GM18951 (cell line): ENCODE measurements around the gene CNTLN.
"Not testable (repeated sequence)": the region's sequence is repeated elsewhere in the genome, so short reads cannot be mapped to it uniquely, and the experiment has no call there.

Experiments used
- POLR2A ChIP-seq: IDR thresholded peaks from 4 replicates; pipeline ENCODE4 v1.6.1; 2011; ENCODE audit warnings: mild to moderate bottlenecking; ENCODE audit not compliant: insufficient read length, insufficient read depth; ENCODE audit errors: extremely low read depth
- in situ Hi-C: fragments of 300-500 bp; cut with MboI; formaldehyde crosslinking; loops from one replicate; pipeline ENCODE4 v1.12.0; 2022; ENCODE audit warnings: low sequenced_read_pairs, mixed read lengths, inconsistent platforms; ENCODE audit not compliant: unreplicated experiment

The CNTLN gene

DNA sequence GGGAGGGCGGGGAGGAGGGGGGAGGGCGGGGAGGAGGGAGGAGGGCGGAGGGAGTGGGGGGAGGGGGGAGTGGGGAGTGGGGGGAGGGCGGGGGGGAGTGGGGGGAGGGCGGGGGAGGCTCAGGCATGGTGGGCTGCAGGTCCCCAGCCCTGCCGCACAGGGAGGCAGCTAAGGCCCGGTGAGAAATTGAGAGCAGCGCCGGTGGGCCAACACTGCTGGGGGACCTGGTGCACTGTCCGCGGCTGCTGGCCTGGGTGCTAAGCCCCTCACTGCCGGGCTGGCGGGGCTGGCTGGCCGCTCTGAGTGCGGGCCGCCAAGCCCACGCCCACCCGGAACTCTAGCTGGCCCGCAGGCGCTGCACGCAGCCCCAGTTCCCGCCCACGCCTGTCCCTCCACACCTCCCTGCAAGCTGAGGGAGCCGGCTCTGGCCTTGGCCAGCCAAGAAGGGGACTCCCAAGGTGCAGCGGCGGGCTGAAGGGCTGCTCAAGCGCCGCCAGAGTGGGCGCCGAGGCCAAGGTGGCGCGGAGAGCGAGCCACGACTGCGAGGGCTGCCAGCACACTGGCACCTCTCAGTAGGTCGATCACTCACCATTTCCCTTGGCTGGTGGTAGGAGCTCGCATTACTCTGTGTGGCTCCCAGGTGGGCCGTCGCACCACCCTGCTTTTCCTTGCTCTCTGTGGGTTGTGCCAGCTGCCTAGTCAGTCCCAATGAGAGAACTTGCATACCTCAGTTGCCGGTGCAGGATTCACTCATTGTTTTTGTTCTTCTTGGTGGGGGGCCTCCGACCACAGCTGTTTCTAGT lies 160.2 kb downstream of the CNTLN start:
- in situ Hi-C loops: no loop called here
- no peak for TF ChIP-seq POLR2A

DNA sequence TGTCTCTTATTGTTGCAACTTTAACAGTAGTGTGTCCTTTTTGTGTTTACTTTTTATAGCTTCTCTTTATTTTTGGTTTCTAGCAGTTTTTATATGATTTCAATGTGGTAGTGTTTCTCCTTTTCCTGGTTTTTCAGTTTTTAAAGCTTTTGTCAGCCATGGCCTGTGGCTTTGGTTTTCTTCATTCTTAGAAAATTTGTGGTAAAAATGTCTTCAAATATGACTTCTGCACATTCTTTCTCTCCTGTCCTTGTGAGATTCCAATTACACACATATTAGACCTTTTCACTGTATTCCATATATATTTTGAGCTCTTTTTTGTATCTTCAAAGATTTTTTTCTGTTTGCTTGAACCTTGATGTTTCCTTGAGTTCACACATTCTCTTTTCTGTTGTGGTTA lies 180.5 kb downstream of the CNTLN start:
- in situ Hi-C loops: no loop called here
- TF ChIP-seq POLR2A: no peak

DNA sequence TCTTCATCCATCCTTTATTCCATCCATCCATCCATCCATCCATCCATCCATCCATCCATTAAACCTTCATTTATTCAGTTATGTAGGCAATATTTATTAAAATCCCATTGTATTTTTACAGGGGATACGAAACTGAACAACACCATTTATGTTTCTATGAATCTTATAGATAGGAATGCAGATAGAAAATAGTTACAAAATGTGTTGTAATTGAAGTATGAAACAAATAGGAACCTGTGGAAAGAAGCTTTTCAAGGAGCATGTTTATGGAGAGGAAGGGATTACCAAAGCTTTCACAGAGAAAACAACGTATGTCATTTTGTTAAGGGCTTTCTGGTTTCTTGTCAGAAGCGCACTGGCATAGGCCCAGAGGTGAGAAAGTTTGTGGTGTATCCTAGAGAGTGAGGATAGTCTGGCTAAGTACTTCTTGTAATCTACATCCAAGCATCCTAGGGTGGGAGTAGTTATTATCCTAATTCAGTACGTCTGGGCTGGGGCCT lies 184.0 kb downstream of the CNTLN start:
- TF ChIP-seq POLR2A: no peak
- in situ Hi-C loops: no loop called here

DNA sequence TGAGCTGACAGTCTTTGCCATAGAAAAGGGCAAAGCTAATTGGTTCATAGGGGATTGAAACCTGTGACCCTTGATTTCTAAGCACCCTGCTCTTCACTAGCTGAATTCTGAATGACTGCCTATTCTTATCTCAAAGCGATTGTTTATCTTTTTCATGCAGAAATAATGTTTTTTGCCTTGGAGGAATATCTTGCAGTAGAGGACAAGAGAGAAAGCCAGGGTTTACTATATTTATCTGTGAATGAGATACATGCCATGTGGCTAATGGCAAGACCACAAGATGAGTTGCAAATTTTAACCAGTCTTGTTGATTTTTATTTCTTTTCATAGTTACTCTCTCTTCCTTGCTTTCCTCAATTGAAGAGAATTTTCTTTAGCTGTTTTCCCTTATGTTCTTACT lies 185.0 kb downstream of the CNTLN start:
- TF ChIP-seq POLR2A: no peak
- in situ Hi-C loops: no loop called here

DNA sequence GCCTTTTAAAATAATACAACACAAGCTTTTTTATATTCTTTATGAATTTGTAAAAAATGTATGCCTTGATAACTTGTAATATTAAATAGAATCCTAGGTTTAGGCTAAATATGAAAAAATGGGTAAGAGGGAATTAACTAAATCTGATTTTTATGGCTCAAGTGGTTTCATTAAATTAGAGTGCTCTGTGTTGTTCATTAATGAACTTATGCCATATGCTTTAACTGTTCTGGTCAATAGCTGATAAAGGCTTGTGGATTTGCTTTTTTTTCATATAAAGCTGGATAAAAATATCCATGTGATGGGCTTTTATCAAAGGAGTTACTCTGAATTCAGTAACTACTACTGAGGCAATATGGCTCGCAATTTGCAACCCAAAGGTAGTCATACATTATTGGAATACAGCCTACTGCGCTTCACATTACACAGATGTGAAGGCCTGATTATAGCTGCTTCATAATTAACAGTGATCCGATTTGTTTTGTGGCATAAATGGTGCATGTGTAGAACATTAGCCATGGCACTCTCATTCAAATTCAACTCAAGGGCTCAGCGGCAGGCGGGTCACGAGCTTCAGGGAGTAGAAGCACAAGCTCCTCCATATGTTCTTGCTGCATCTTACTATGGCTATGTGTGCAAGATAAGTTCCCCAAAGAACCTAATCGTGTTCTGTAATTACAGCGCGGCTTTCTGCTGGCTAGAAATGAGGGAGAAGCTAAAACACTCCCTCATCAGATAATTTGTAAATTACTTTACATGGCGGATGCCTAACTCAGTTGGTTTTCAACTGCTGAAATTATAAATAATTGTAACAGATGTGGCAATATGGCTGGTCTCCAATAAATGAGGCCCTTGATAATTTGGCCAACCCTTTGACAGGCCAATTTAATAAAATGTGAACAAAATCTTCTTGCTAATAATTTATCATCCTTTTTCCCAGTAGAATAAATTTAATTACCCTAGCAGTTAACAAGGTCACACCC lies 188.3 kb downstream of the CNTLN start:
- no peak for TF ChIP-seq POLR2A
- in situ Hi-C loops: no loop called here

DNA sequence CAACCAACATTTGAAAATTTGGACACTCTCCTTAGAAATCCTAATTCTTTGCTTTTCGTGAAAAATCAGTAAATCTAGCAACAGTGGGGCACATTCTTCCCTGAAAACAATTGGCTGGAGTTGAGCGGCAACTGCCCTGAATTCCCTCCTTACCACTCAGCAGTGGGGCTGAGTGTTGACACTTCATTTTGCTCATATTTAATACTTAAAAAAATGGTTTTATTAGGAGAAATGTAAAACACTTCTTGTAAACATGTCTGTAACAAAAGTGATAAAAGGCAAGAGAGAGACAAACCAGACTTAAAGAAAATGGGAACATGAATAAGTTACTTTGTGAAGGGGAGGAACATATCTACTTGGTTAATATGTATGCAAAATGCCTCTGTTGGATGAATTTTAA lies 193.5 kb downstream of the CNTLN start:
- no peak for TF ChIP-seq POLR2A

DNA sequence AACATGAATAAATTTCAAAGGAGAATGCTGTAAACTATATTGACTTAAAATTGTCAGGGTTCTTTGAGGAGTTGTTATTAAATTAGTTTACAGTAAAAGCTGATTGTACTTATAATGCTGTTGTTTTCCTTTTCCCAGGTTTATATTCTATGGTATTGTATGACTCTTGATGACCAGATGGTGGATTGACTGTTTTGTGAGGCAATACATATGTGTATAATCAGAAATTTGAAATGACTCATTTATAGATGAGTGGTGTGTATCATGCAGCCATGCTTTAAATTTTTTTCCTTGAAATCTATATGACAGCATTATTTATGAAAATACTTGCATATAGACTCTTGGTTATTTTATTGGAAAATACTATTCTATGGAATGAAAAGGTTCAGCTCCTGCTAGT lies 195.3 kb downstream of the CNTLN start:
- no peak for TF ChIP-seq POLR2A
- in situ Hi-C loops: no loop called here

More for the DNA sequence above, 193.5 kb downstream of the CNTLN start:
- in situ Hi-C loops: no loop called here

DNA sequence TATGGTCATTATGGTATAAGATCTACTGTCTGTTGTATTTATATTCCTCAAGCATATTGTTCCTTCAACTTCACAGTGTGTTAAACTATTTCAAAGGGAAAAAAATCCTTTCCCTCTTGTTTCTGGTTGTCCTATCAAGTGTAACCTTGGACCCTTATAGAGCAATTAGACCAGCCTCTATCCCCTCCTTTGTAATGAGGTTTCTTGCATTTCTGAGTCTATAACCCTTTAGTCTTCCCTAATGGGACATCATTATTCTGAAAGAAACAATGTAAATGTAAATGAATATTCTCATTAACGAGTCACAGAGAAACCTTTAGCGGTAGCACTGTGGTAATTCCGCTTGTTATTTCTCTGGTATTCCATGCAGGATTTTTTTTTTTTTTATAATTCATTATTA lies 197.3 kb downstream of the CNTLN start:
- in situ Hi-C loops: no loop called here
- TF ChIP-seq POLR2A: no peak

DNA sequence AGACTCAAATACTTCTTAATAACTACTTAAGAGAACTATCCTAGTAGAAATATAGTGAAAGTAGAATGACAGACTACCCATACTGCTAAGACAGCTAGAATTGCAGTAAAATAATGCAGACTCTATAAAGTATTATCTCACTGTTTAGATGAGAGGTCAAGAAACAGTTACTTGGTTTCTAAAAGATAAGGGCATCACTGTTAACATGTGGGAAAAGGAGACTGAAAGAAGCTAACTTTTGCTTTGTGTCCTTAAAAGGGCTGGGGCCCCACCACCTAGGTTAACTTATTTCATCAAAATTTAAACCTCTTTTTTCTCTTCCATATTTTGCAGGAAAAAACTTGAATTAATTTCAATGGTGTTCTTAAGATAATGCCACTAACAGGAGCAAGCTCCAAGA lies 204.3 kb downstream of the CNTLN start:
- in situ Hi-C loops: no loop called here
- no peak for TF ChIP-seq POLR2A

DNA sequence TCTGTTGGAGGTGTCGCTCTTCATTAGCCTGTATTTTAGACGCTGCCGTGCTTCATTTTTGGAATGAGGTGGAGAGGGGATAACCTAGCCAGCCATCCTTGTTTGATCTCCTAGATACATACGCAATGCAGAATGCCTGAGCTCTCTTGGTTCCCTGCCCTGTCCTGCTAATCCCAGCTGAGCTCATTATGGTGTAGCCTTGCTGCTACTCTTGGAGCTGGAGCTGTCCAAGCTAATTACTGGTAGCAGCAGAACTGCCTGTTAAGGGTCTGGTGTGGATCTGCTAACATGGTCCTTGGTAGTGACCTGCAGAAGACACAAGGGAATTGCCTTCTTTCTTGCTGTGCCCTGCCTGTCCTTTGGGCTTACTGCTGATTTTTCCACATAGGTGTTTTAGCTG lies 207.9 kb downstream of the CNTLN start:
- in situ Hi-C loops: no loop called here
- TF ChIP-seq POLR2A: no peak

DNA sequence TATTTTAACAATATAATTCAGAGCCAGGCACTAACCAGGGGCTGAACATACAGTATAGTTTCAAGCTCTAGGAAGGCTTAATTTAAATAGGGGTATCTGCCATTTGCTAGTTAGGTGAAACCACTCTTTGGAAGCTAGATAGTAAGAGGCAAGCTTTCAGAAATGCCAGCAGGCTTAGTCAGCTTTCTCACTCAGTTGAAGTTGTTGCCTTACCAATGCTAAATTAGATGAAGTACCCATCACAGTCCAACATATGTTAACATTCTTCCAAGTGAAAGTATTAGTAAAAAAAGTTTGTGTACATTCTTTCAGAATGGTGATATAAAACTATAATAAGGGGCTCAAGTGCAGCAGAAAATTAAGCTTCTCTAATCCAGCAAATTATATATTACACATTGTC lies 215.0 kb downstream of the CNTLN start:
- TF ChIP-seq POLR2A: no peak
- in situ Hi-C loops: no loop called here

DNA sequence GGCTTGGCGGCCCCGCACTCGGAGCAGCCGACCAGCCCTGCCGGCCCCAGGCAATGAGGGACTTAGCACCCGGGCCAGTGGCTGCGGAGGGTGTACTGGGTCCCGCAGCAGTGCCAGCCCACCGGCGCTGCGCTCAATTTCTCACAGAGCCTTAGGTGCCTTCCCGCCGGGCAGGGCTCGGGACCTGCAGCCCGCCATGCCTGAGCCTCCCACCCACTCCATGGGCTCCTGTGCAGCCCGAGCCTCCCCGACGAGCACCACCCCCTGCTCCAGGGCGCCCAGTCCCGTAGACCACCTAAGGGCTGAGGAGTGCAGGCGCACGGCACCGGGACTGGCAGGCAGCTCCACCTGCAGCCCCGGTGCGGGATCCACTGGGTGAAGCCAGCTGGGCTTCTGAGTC lies 219.2 kb downstream of the CNTLN start:
- in situ Hi-C loops: not testable (repeated sequence)

DNA sequence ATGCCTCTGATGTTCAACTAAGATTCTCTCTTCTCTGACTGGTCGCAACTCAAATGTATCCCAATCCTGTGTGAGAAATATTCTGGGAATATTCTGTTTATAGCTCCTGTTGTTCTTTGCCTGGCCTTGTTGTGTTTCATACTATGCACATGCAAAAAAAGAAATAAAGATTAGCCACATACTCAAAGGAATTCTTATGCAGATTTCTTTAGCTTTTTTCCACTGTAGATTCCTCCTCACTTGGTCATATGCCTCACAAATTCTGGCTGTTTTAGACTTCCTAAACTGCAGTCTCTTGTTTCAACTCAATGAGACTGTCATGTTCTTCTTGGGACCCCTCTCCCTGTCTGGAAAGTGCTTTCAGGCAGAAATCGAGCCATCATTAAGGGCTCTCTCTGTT lies 226.5 kb downstream of the CNTLN start:
- TF ChIP-seq POLR2A: no peak
- in situ Hi-C loops: no loop called here
